GM10248 (cell line): ENCODE measurements around the gene HDDC2.

ENCODE experiments used
- CTCF ChIA-PET: fragments of 300-600 bp; sonication (Branson Sonifier 250); formaldehyde crosslinking; extraction: SDS; loops from one replicate; lab custom pipeline; 2021; ENCODE audit warnings: antibody characterized with exemption; lab: Yijun Ruan, JAX
- POLR2A ChIA-PET: fragments of 350-650 bp; sonication (Branson Sonifier 250); formaldehyde crosslinking; extraction: SDS; loops from one replicate; lab custom pipeline; 2020; ENCODE audit warnings: antibody characterized with exemption; lab: Yijun Ruan, JAX
- DNase-seq: peaks from one replicate; pipeline ENCODE4 v3.0.0; 2012; ENCODE audit errors: extremely low spot score
- TF ChIP-seq, protein P1 (sequence below): IDR thresholded peaks from 2 replicates; pipeline ENCODE4 v1.5.1; 2012; ENCODE audit warnings: mild to moderate bottlenecking, low read depth; ENCODE audit errors: extremely low read depth, missing control alignments, control extremely low read depth

HDDC2 gene

DNA sequence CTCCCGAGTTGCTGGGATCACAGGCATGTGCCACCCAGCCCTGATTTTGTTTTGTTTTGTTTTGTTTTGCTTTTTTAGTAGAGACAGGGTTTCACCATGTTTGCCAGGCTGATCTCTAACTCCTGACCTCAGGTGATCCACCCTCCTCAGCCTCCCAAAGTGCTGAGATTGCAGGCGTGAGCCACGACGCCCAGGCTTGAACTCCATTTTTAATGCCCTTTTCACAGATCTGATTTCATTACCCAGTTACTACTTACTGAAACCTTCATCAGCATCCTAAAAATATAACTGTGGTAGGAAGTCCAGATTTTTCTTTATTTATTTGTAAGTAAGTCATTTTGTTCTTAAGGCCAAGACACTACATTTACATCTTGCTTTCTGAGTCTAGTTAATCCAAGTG, 64.0 kb downstream of the HDDC2 start:
- CTCF ChIA-PET, result no interaction called here
- no peak for DNase-seq
- POLR2A ChIA-PET, result no interaction called here
- TF ChIP-seq, protein P1, sequence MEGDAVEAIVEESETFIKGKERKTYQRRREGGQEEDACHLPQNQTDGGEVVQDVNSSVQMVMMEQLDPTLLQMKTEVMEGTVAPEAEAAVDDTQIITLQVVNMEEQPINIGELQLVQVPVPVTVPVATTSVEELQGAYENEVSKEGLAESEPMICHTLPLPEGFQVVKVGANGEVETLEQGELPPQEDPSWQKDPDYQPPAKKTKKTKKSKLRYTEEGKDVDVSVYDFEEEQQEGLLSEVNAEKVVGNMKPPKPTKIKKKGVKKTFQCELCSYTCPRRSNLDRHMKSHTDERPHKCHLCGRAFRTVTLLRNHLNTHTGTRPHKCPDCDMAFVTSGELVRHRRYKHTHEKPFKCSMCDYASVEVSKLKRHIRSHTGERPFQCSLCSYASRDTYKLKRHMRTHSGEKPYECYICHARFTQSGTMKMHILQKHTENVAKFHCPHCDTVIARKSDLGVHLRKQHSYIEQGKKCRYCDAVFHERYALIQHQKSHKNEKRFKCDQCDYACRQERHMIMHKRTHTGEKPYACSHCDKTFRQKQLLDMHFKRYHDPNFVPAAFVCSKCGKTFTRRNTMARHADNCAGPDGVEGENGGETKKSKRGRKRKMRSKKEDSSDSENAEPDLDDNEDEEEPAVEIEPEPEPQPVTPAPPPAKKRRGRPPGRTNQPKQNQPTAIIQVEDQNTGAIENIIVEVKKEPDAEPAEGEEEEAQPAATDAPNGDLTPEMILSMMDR, result no peak

DNA sequence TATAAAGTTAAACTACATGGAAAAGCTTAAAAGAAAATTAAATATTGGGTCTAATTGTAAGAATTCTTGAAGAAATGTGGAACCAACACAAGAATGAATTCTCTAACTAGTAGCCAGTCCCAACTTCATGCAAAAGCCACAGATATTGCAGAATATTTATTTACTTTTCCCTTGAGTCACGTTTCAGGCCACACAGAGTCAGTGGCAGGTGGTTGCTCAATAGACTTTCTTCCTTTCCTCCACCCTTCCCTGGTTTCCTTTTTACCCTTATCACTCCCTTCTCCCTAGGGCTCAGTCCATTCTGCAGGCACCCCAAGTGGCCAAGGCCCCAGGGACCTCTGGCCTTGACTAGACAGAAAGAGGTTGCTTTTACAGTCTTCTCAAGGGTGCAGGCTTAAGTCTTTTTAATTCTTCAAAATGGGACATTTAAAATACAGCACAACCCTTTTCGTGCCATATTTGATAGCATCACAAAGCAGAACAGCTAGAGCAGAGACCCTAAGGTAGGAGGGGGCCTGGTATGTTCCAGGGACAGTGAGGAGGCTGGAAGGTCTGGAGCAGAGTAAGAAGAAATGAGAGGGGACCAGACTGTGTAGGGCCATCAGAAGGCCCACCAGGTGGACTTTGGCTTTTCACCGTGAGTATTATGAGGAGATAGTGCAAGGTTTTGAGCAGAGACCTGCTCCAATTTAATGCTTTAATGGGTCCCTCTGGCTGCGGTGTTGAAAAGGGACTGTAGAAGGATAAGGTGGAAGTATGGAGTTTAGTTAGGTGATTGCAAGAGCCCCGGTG, 65.0 kb downstream of the HDDC2 start:
- CTCF ChIA-PET, result interaction anchor here (0.8 to 1.2 kb wide), 2 partner anchors 18 to 29 kb away, joined by 3 read pairs; no protein-coding TSS in a partner anchor

DNA sequence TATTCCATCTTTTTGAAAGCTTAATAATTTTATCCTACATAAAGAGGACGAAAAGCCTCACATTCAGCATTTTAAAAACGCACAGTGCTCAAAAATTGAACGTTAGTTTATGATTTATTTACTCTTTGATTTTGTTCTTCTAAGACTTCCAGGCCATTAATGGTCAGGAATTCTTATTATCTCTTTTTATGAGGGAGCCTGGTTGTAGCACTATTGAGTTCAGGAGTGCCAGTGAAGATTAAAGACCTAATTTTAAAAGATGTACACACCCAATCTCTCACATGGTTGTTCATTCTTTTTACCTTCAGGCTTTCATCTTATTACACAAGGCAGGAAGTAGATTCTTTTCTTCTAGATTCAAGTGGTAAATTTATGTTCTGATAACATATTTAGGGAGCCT, 68.6 kb downstream of the HDDC2 start:
- ChIA-PET CTCF (no interaction called here), POLR2A (no interaction called here)
- TF ChIP-seq, protein P1, result no peak
- no peak for DNase-seq

More for the DNA sequence above, 65.0 kb downstream of the HDDC2 start:
- DNase-seq, result no peak
- TF ChIP-seq, protein P1, result no peak
- POLR2A ChIA-PET, result no interaction called here

DNA sequence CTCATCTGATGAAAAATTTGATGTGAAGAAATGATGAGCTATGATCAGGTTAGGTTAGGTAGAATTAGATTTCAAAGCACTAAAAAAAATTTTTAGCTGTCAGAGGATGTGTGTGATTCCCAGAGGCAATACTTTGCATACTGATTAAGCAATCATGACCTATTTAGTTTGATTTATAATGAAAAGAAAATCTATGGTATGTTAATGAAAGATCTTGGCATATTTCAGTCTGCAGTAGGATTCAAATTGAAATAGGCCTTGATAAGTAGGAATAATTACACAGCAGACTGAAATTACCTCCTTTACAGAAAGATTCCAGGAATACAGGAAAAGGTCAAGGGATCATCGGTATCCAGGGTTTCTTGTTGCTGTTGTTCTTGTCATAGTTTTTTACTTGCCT, 69.3 kb downstream of the HDDC2 start:
- DNase-seq, result no peak
- POLR2A ChIA-PET, result no interaction called here
- CTCF ChIA-PET, result no interaction called here

DNA sequence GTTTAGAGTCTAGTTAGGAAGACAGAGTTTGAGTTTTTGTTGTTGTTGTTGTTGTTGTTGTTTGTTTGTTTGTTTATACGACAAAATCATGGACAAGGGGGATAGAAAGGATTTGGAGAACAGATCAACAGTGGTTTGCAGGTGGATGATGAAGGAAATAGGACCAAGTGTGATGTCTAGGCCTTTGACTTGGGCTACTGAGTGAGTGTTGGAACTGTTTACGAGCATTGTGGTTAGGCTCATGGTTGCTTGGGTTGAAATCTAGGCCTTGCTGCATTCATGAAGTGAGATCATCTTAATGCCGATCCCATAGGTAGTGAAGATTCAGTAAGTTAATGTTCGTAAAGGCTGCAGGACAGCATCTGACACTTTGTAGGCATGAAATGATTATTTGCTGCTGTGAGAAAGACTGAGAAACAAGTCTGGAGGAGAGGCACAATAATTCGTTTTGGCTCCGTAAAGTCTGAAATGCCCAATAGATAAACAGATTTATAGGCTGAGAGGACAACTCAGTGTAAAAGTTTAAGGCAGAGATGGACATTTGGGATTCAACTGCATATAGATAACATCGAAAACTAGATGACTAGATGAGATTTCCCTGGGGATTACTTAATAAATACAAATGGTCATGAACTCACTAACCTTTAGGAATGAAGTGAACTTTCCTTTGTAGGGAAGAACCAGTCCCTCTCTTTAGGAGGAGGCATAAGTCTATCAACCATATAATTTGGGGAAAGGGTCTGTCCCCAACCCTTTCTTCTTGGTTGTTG, 70.0 kb downstream of the HDDC2 start:
- POLR2A ChIA-PET, result no interaction called here
- CTCF ChIA-PET, result no interaction called here
- DNase-seq, result no peak
- TF ChIP-seq, protein P1, result no peak

More for the DNA sequence above, 69.3 kb downstream of the HDDC2 start:
- TF ChIP-seq, protein P1, result no peak

DNA sequence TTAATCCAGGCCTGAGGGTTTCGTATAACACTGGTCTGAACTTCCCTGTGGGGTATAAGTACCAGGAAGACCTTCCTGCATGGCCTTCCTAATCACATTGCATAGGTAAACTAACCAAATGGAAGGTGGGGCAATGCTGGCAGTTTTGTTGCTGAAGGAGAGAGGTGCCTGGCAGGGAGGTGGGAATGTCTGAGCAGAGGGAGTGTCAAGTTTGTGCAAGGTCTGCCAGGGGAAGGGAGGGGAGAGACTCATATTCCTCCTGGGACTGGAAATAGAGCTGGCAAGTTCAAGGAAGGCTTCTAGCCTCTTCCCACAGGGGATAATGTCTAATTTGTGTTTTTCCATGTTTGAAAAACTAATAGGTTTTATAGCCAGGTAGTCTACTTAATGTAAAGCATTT, 70.6 kb downstream of the HDDC2 start:
- DNase-seq, result no peak
- TF ChIP-seq, protein P1, result no peak
- ChIA-PET POLR2A (no interaction called here), CTCF (no interaction called here)
